ENCODE results near the gene SIM2.

Gene SIM2

DNA sequence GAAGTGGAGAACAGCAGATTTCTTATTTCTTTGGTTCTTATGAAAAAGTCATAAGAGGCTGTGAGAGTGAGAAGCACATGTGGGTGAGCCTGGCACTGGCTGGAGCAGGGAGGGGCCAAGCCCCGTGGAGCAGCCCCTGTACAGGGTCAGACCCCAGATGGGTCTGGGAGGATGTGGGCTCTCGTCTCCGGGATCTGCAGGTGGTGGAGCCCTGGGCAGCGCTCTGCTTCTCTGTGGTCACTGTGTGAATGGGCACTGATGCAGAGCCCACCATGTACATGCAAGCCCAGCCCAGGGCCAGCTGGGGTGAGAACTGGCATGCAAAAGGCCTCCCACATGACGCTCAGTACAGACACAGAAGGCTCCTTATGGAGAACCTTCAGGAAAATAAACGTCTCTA is 67.6 kb downstream of the SIM2 start:
- DNase-seq (ENCODE audit: low spot score): no peak

- no peak for DNase-seq (ENCODE audit: low spot score)
Measured at GRCh38 chr21:36767096-36767495, 68.2 kb downstream of the SIM2 start.

- DNase-seq (ENCODE audit: low spot score): peak; percentile 57
Measured at GRCh38 chr21:36768496-36768895, 69.6 kb downstream of the SIM2 start.

DNA sequence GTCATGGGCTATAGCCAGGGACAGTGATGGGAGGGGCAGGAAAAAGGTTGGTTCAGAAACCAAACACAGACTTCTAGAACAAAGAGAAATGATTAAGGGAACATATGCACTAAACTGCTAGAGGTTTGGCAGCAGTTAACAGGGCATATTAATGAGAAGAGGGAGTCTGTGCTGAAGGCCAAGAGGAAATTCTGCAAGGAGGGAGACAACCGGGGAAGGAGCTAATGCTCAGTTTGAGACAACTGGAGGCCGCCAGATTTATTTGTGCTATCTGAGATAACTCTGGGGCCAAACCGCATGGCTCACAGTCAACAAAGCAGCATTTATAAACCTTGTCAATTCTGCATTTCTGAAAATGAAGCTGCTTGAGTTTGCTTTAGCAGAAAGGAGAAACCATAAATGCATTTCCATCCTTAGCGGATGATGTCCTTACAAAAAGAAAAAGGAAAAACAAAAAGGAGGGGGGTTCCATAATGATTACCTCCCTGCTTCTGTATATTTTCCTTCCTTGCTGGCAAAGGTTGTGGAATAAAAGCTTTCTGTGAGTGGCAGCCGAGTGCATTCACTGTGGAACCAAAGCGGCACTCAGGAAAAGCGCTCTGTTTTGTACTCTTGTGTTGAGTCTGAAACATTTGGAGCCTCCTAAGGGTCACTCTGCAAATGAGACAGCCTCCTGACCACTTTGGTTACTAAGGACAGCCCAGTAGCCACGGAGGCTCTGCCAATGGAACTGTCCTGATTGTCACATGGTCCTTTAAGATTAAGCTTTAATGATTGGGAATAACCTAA is 70.3 kb downstream of the SIM2 start:
- DNase-seq (ENCODE audit: low spot score): peak; percentile 42

DNA sequence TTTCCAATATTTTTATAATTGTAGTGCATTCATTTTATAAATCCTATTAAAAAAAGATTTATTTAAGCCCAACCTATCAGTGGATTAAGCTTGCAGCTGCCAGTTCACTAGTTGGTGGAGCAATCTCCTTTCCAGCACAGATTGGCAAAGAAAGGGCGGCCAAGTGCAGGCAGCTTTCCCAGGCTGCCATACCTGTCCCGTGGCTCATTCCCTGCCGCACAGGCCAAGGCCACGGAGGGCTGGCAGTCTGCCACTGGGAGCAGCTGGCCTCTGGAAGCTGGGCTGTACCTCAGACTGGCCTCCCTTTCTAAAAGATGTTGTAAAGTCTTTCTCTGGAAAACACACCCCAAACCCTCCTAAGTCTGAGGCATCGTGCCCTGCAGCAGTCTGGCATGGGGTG is 74.2 kb downstream of the SIM2 start:
- DNase-seq (ENCODE audit: low spot score): no peak

DNA sequence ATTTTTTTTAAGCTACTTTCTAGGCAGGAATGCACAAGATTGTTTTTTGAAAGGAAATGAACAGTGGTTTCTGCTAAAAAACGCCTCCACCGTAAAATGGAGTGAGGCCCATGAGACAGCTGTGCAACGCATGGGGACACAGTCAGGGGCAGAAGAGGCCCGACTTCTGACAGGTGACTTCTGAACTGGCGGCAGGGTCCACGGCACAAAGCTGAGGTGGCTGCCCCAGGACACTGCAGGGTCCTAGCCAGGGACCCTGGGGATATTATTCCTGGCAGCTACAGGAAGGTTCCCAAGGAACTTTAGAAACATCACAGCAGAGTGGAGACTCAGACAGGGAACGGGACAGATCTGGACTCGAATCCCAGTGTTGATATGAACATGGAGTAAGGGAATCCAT is 75.1 kb downstream of the SIM2 start:
- DNase-seq (ENCODE audit: low spot score): no peak

DNA sequence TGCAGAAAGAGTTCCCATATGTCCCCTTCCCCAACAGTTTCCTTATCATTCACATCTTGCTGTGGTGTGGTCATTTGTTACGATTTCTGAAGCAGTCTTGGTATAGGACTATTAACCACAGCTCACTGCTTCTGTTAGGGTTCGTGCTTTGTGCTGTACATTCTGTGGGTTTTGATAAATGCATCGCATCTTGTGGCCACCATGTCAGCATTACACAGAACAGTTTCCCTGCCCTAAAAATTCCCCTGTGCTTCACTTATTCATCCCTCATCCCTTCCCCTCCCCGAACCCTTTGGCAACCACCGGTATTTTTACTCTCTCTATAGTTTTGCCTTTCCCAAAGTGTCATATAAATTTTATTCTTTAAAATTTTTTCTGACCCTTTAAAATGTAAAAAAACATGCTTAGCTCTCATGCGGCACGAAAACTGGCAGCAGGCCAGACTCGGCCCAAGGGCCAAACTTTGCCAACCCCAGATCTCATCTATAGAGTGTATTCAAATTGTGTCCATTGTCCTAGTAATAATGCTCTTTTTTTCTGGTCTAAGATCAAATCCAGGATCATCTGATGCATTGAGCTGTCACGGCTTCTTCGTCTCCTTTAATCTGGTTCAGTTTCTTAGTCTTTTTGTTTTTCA is 78.2 kb downstream of the SIM2 start:
- no peak for DNase-seq (ENCODE audit: low spot score)

GRCh38 chr21:36780861-36781260 is 81.9 kb downstream of the SIM2 start:
- DNase-seq (ENCODE audit: low spot score): no peak

- DNase-seq (ENCODE audit: low spot score): no peak
Measured at GRCh38 chr21:36783612-36784374, 84.9 kb downstream of the SIM2 start.

DNA sequence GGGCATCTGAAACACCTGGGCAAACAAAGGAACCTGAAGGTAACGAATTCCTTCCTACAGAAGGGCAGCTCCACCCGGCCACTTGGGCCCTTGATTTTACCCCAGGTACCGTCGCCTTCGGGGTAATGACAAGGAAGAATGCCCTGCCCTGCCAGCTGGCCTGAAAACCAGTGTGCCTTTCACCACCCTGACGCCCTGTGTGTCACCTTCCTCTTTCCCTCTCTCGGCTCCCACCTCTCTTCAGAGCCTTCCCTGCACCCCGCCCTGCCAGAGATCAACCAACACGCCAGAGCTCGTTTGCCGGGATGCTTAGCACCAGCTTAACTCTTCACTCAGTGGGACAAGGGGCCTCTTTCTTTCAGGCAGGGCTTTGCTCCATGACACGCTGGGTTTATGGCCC is 86.0 kb downstream of the SIM2 start:
- no peak for DNase-seq (ENCODE audit: low spot score)

- DNase-seq (ENCODE audit: low spot score): no peak
Measured at GRCh38 chr21:36785615-36786014, 86.7 kb downstream of the SIM2 start.

GRCh38 chr21:36786186-36786585 is 87.3 kb downstream of the SIM2 start:
- no peak for DNase-seq (ENCODE audit: low spot score)

DNA sequence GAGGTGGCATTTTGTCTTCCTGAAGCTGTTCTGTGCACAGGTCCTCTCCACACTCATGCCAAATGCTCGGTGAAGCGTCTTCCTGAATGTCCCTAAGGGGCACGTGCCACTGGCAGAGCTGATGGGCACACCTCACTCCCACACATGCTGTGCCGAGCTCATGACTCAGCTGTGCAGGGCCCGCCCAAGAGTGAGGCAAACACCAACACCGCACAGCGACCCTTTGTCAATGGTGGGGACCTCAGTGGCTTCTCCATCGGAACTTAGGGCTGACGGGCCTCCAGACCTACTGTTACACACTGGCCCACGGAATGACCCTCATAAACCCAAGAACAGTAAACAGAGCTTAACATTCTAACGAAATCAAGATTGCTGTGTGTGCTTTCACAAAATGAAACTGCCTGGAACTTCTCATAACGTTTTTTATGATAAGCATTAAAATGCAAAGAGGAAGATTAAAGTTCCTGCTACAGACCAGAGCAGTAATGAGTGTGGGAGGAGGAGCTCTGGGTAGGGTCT is 89.3 kb downstream of the SIM2 start:
- DNase-seq (ENCODE audit: low spot score): no peak

GRCh38 chr21:36790616-36791015 is 91.7 kb downstream of the SIM2 start:
- no peak for DNase-seq (ENCODE audit: low spot score)

DNA sequence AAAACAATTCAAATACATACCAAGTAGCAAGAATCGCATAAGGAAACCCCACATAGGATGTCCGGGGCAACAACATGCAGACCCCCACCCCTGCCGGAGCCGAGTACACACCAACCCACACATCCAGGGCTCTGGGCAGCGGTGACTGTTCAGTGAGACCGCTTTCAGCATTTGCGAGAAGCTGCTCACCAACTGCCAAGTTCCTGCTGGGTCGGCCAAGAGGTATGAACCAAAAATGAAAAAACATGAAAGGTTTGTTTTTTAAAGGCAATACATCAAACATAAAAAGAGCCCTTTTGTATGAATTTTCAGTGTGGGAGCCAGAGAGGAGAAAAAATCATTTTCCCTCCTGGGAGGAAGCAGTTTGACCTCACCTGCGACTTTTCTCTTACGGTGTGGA is 92.3 kb downstream of the SIM2 start:
- no peak for DNase-seq (ENCODE audit: low spot score)

DNA sequence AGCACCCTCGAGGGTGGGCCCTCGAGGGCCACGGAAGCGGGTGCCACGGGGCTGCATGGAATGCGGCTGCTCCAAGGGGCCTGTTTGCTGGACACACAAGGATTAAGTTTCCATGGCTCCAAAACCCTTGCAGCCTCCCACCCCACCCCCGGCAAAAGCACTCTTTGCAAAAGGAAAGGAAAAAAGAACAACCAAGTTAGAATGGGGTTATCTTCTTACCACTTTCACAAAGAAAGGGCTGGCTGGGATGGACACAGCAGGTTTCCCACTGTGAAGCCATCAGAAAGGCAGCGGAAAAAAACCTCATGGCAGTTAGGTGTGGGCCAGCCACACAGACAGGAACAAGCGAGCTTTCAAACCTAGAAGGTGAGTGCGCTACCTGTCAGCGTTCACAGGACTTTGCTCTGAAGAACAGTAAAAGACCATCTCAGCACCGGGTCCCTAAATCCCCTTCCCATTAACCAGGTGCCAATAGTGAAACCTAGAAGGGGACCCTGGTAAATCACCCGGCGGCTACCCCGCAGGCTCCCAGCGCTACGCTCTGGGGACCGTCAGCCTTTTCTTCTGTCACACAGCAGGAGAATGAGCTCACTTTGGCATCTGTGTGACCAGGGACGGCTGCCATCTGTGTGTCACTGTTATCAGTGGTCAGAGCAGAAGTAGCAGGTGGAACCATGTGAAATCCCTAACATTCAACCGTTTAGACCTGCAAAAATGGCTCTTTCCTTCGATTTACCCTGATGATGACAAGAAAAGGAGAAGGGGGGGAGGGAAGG is 93.0 kb downstream of the SIM2 start:
- peak; percentile 45 for DNase-seq (ENCODE audit: low spot score)

DNA sequence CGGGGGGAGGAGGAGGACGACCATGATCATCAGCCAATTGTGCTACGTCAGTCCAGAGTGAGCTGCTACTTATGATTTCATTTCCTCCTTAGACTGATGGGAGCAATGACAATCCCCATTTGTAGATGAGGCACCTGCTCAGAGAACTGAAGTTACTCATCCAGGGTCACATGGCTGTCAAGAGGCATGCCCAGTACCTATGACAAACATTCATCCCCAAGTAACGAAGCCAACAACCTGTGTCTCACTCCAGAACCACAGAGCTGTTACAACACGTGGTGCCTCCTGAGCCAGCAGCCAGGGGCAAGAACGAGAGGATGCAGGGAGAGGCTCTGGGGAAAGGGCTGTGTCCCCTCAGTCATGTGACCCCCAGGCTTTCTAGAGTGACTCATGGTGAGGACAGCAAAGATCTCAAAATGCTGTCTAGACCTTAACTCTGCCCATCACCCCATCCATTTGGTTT is 93.6 kb downstream of the SIM2 start:
- no peak for DNase-seq (ENCODE audit: low spot score)

DNA sequence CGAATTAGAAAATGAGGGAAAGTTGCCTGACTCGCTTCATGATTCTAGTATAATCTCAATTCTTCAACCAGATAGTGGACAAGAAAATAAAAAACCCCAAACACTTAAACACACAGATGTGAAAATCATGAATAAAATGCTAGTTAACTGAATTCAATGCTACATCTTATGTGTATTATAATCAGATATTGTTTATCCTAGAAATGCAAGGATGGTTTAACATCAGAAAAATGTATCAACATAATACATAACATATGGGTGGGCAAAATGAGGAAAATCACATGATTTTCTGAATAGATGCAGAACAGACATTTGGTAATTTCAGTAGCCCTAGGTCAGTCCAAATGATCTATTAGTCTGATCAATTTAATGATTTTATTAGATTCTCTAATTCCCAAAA is 97.2 kb downstream of the SIM2 start:
- no peak for DNase-seq (ENCODE audit: low spot score)

- no peak for DNase-seq (ENCODE audit: low spot score)
Measured at GRCh38 chr21:36798491-36798890, 99.6 kb downstream of the SIM2 start.

All from putamen (tissue), 1 donor.